B cell (primary cell): ENCODE results near the gene ACSS1. TPM values are rescaled to one million over a fixed set of nuclear protein-coding genes. Genes with fewer than 3 reads are reported as not detected.

Experiments
- ATAC-seq: fragments of 200-7000 bp; cut with Tn5 transposase; one replicate; pipeline ENCODE4 v1.10.0; 2021; ENCODE audit warnings: low read depth, mild to moderate bottlenecking, moderate number of reproducible peaks, moderate library complexity
- CTCF ChIA-PET: fragments of 350-600 bp; sonication (Branson Sonifier 250); formaldehyde crosslinking; loops from one replicate; lab custom pipeline; 2021; ENCODE audit warnings: antibody characterized with exemption, inconsistent platforms; lab: Charles Lee
- POLR2A ChIA-PET: fragments of 350-600 bp; sonication (Branson Sonifier 250); formaldehyde crosslinking; loops from one replicate; lab custom pipeline; 2021; ENCODE audit warnings: antibody characterized with exemption; lab: Charles Lee
- DNase-seq: peaks from one replicate; pipeline ENCODE4 v3.0.0; 2013
- H2AFZ ChIP-seq: 2 replicates; pipeline ENCODE4 v1.6.1; 2012; ENCODE audit warnings: mild to moderate bottlenecking, low read depth, low read length; ENCODE audit not compliant: insufficient read depth, poor library complexity, severe bottlenecking
- H3K27ac ChIP-seq, 2 donors: 1 replicate in 1 of 2; 2 replicates in 1 of 2; pipeline ENCODE4 v1.5.1; 2012 to 2013; ENCODE audit warnings: low read length in 2 of 2, mild to moderate bottlenecking in 2 of 2, moderate library complexity in 1 of 2
- H3K27me3 ChIP-seq, 4 experiments: fragments of 200-600 bp in 1 of 4; sonication (generic) in 1 of 4; replicated peaks in 1 of 4; 1 replicate in 2 of 4; 2 replicates in 2 of 4; pipeline versions ENCODE4 v1.6.1 to v1.7.0; 2013 to 2016; ENCODE audit warnings: low read length in 3 of 4, mild to moderate bottlenecking in 2 of 4, mixed read lengths in 1 of 4, moderate library complexity in 1 of 4; ENCODE audit not compliant: insufficient read depth in 4 of 4, control insufficient read depth in 3 of 4; ENCODE audit errors: control extremely low read depth in 1 of 4
- H3K36me3 ChIP-seq, 2 experiments: replicated peaks in 1 of 2; 1 replicate in 1 of 2; 2 replicates in 1 of 2; pipeline versions ENCODE4 v1.6.1 to v1.7.1; 2013; ENCODE audit warnings: low read length in 1 of 2; ENCODE audit not compliant: insufficient read depth in 2 of 2, control insufficient read depth in 1 of 2; ENCODE audit errors: control extremely low read depth in 1 of 2, extremely low read depth in 1 of 2
- H3K4me1 ChIP-seq, 2 donors: fragments of 200-600 bp in 1 of 2; sonication (generic) in 1 of 2; 1 replicate in 1 of 2; 2 replicates in 1 of 2; pipeline versions ENCODE4 v1.5.1 to v1.6.1; 2013 to 2017; ENCODE audit warnings: low read length in 2 of 2; ENCODE audit not compliant: control insufficient read depth in 2 of 2, insufficient read depth in 2 of 2
- H3K4me2 ChIP-seq: replicated peaks from 2 replicates; pipeline ENCODE3; 2012; ENCODE audit warnings: mild to moderate bottlenecking, low read depth, low read length; ENCODE audit not compliant: poor library complexity, severe bottlenecking
- H3K4me3 ChIP-seq, 5 experiments: fragments of 200-600 bp in 1 of 5; sonication (generic) in 1 of 5; 1 replicate in 3 of 5; 2 replicates in 2 of 5; pipeline versions ENCODE4 v1.5.1 to v1.7.0; 2011 to 2016; ENCODE audit warnings: low read length in 4 of 5, mild to moderate bottlenecking in 4 of 5, low read depth in 2 of 5, control low read depth in 1 of 5, moderate library complexity in 1 of 5; ENCODE audit not compliant: insufficient read depth in 1 of 5; ENCODE audit errors: control extremely low read depth in 1 of 5, extremely low read depth in 1 of 5
- H3K79me2 ChIP-seq: fragments of 200-600 bp; sonication (generic); one replicate; pipeline ENCODE4 v1.6.0; 2016; ENCODE audit warnings: low read length; ENCODE audit not compliant: control insufficient read depth, insufficient read depth
- H3K9ac ChIP-seq: fragments of 200-600 bp; sonication (generic); 2 replicates; pipeline ENCODE4 v1.6.1; 2017; ENCODE audit warnings: mild to moderate bottlenecking, low read length, moderate library complexity
- H3K9me3 ChIP-seq, 3 donors: one replicate each; pipeline versions ENCODE4 v1.6.1 to v1.7.1; 2013; ENCODE audit warnings: low read length in 2 of 3; ENCODE audit not compliant: control insufficient read depth in 2 of 3, insufficient read depth in 1 of 3; ENCODE audit errors: control extremely low read depth in 1 of 3
- H4K20me1 ChIP-seq: 2 replicates; pipeline ENCODE4 v1.6.0; 2012; ENCODE audit warnings: mild to moderate bottlenecking, low read length; ENCODE audit not compliant: insufficient read depth, control insufficient read depth, poor library complexity, severe bottlenecking
- H3K27ac Mint-ChIP-seq: one replicate; pipeline ENCODE4 v1.8.0; 2021; ENCODE audit warnings: mixed read lengths
- H3K27me3 Mint-ChIP-seq: one replicate; pipeline ENCODE4 v1.8.0; 2021; ENCODE audit warnings: mixed read lengths
- H3K4me1 Mint-ChIP-seq: one replicate; pipeline ENCODE4 v1.8.0; 2021; ENCODE audit warnings: mixed read lengths
- H3K4me3 Mint-ChIP-seq: one replicate; pipeline ENCODE4 v1.8.0; 2021; ENCODE audit warnings: mixed read lengths
- H3K9me3 Mint-ChIP-seq: one replicate; pipeline ENCODE4 v1.8.0; 2022; ENCODE audit warnings: mixed read lengths; ENCODE audit not compliant: insufficient read depth
- EZH2 ChIP-seq: IDR thresholded peaks from 2 replicates; pipeline ENCODE4 v1.6.1; 2012; ENCODE audit warnings: borderline replicate concordance, low read depth, mild to moderate bottlenecking, moderate library complexity, low read length; ENCODE audit not compliant: insufficient read depth, poor library complexity, severe bottlenecking
- WGBS: methylation state at CpG from one replicate; pipeline ENCODE4 v1.1.5; 2013; ENCODE audit warnings: missing lambda C conversion rate; ENCODE audit not compliant: insufficient coverage; 5-methylcytosine and 5-hydroxymethylcytosine counted together
- intact Hi-C: fragments of 100-400 bp; cut with micrococcal nuclease; formaldehyde crosslinking; loops from one replicate; pipeline ENCODE4 v1.10.0; 2022
- polyA plus RNA-seq: library from polyadenylated mRNA; depleted of rRNA; stranded (reverse); fragments of >200 nt; gene quantifications from 2 replicates; pipeline ENCODE4 v1.2.3, GENCODE V29; 2012
- total RNA-seq, 2 donors: library from RNA; stranded (reverse); fragments of 120-200 nt in 1 of 2; gene quantifications; 1 replicate in 1 of 2; 2 replicates in 1 of 2; pipeline versions ENCODE4 v1.2.3 to v1.2.4, GENCODE V29; 2013 to 2022
- TF ChIP-seq, protein P1 (sequence below): fragments of 200-600 bp; IDR thresholded peaks from one replicate; pipeline ENCODE4 v1.8.0; 2022; ENCODE audit warnings: antibody characterized with exemption, mild to moderate bottlenecking

ACSS1 gene
- total and polyA plus RNA-seq, 2 donors (not counting 1 experiment from before 2014, with no cell fraction given) = 82.7 to 95.5 TPM

DNA sequence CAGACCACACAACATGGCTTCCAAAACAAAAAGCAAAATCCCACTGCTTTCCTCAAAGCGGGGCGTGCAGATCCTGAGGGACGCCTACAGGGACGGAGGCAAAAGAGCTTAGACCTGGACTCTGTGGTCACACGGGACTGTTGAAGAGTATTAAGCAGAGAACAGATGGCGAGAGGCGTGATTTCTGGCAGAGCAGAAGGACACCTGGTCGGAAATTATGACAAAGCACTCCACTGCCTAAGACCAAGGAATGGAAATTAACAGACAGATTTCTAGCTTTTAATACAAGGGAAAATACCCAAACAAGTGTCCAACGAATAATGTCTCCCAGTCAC lies 93.5 kb downstream of the ACSS1 start:
- POLR2A ChIA-PET = no interaction called here
- H3K4me1 ChIP-seq = no peaks in the 10 kb centered on the region
- WGBS = 91% methylated on average over 5 of the region's 9 CpGs

DNA sequence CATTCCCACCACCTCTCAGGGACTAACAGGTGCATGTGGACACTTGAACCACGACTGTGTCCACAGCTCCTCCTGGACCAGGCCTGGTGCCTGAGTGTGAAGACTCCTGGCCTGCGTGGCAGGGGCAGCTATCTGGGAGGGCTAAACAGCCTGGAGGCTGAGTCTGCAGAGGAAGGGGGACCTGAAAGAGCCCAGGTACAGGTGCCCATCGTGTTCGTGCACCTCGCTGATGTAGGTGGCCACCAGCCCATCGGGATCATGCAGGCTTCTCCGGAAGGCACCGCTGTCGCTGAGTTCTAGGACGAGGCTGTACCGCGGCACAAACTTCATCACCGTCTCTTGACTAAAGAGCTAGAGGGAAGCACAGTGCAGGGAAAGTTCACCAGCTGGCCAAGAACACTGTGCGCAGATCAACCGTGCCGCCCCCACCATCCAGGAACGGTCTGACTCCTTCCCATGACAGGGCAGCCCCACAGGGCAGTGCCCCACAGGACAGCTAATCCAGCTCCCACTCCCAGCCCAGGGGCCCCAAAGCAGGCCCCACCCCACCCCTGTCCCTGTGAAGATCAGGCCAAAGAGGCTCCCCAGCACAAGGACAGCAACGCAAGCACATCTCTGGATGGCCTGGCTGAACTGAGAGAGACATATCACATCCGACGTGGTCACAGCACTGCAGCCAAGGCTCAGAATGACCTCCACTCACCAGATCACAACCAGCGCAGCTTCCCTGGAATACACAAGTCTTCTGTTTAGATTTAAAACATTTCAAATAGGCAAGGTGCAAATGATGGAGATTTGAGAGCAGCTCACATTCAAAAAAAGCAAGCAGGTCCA lies 94.0 kb downstream of the ACSS1 start:
- WGBS = 97% methylated on average over 20 of the region's 21 CpGs
- Histone ChIP-seq H3K36me3 (peaks cover 7 to 50% of the 10 kb centered on the region in 2 experiments), H4K20me1 (no peaks in the 10 kb centered on the region), H2AFZ (no peak overlapping the region), H3K79me2 (no peaks in the 10 kb centered on the region), H3K27me3 (no peaks in the 10 kb centered on the region), H3K9me3 (no peaks in the 10 kb centered on the region), H3K9ac (no peak overlapping the region), H3K4me3 (no peak overlapping the region), H3K4me2 (no peak overlapping the region), H3K27ac (no peak overlapping the region), H3K4me1 (no peaks in the 10 kb centered on the region)
- POLR2A ChIA-PET = no interaction called here
- no peak overlapping the region for H3K27ac Mint-ChIP-seq
- H3K4me1 Mint-ChIP-seq = no peaks in the 10 kb centered on the region
- intact Hi-C loops = no loop called here
- CTCF ChIA-PET = no interaction called here
- DNase-seq (no peak), ATAC-seq (no peak)
- no peaks in the 10 kb centered on the region for H3K27me3 Mint-ChIP-seq
- H3K9me3 Mint-ChIP-seq = no peaks in the 10 kb centered on the region
- TF ChIP-seq, protein P1, sequence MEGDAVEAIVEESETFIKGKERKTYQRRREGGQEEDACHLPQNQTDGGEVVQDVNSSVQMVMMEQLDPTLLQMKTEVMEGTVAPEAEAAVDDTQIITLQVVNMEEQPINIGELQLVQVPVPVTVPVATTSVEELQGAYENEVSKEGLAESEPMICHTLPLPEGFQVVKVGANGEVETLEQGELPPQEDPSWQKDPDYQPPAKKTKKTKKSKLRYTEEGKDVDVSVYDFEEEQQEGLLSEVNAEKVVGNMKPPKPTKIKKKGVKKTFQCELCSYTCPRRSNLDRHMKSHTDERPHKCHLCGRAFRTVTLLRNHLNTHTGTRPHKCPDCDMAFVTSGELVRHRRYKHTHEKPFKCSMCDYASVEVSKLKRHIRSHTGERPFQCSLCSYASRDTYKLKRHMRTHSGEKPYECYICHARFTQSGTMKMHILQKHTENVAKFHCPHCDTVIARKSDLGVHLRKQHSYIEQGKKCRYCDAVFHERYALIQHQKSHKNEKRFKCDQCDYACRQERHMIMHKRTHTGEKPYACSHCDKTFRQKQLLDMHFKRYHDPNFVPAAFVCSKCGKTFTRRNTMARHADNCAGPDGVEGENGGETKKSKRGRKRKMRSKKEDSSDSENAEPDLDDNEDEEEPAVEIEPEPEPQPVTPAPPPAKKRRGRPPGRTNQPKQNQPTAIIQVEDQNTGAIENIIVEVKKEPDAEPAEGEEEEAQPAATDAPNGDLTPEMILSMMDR = no peak
- TF ChIP-seq EZH2 = no peak
- no peak overlapping the region for H3K4me3 Mint-ChIP-seq

More for the DNA sequence above, 93.5 kb downstream of the ACSS1 start:
- Mint-ChIP-seq H3K4me1 (no peaks in the 10 kb centered on the region), H3K27ac (no peak overlapping the region), H3K27me3 (no peaks in the 10 kb centered on the region), H3K4me3 (no peak overlapping the region), H3K9me3 (no peaks in the 10 kb centered on the region)
- no peak overlapping the region for H3K4me3 ChIP-seq
- H3K27ac ChIP-seq = no peak overlapping the region
- H3K9ac ChIP-seq = no peak overlapping the region
- H3K79me2 ChIP-seq = no peaks in the 10 kb centered on the region
- DNase-seq = no peak
- TF ChIP-seq EZH2 = no peak
- TF ChIP-seq, protein P1 = no peak
- H3K27me3 ChIP-seq = no peaks in the 10 kb centered on the region
- H3K9me3 ChIP-seq = no peaks in the 10 kb centered on the region
- CTCF ChIA-PET = no interaction called here
- intact Hi-C loops = no loop called here
- no peak for ATAC-seq
- peaks cover 7 to 52% of the 10 kb centered on the region in 2 experiments for H3K36me3 ChIP-seq
- no peaks in the 10 kb centered on the region for H4K20me1 ChIP-seq
- no peak overlapping the region for H2AFZ ChIP-seq
- no peak overlapping the region for H3K4me2 ChIP-seq
